Trophoblast cell (in vitro differentiated cells and primary cell): ENCODE data around the gene SVBP.

Source experiments
- DNase-seq, 2 donors: peaks; one replicate each; pipeline ENCODE4 v3.0.0-alpha.2; 2016
- H2AFZ ChIP-seq: 2 replicates; pipeline ENCODE4 v1.6.1; 2013; ENCODE audit warnings: low read length, moderate library complexity, mild to moderate bottlenecking; ENCODE audit not compliant: insufficient read depth, poor library complexity
- H2AK5ac ChIP-seq: 2 replicates; pipeline ENCODE4 v1.6.1; 2013; ENCODE audit warnings: mild to moderate bottlenecking, low read length
- H2BK120ac ChIP-seq: 2 replicates; pipeline ENCODE4 v1.6.1; 2013; ENCODE audit warnings: low read length, mild to moderate bottlenecking, moderate library complexity; ENCODE audit not compliant: insufficient read depth, poor library complexity
- H2BK12ac ChIP-seq: 2 replicates; pipeline ENCODE4 v1.6.1; 2013; ENCODE audit warnings: mild to moderate bottlenecking, low read length, moderate library complexity
- H2BK5ac ChIP-seq: 2 replicates; pipeline ENCODE4 v1.6.1; 2013; ENCODE audit warnings: low read length, low read depth, moderate library complexity, mild to moderate bottlenecking; ENCODE audit not compliant: poor library complexity
- H3K14ac ChIP-seq: 2 replicates; pipeline ENCODE4 v1.6.1; 2013; ENCODE audit warnings: mild to moderate bottlenecking, low read length
- H3K18ac ChIP-seq: 2 replicates; pipeline ENCODE4 v1.6.1; 2013; ENCODE audit warnings: mild to moderate bottlenecking, low read length
- H3K23ac ChIP-seq: 2 replicates; pipeline ENCODE4 v1.6.1; 2013; ENCODE audit warnings: low read length
- H3K27ac ChIP-seq: 2 replicates; pipeline ENCODE4 v1.5.1; 2013; ENCODE audit warnings: low read depth, mild to moderate bottlenecking, inconsistent platforms, low read length, moderate library complexity
- H3K27me3 ChIP-seq: 2 replicates; pipeline ENCODE4 v1.6.1; 2013; ENCODE audit warnings: inconsistent platforms, mild to moderate bottlenecking, low read length, moderate library complexity; ENCODE audit not compliant: insufficient read depth
- H3K36me3 ChIP-seq, 2 experiments: 1 replicate in 1 of 2; 2 replicates in 1 of 2; pipeline ENCODE4 v1.6.1; 2013; ENCODE audit warnings: low read length in 2 of 2, mild to moderate bottlenecking in 2 of 2, moderate library complexity in 1 of 2; ENCODE audit not compliant: insufficient read depth in 2 of 2, control insufficient read depth in 1 of 2
- H3K4ac ChIP-seq: 2 replicates; pipeline ENCODE4 v1.6.1; 2013; ENCODE audit warnings: low read depth, mild to moderate bottlenecking, low read length, moderate library complexity
- H3K4me1 ChIP-seq, 2 experiments: 1 replicate in 1 of 2; 2 replicates in 1 of 2; pipeline ENCODE4 v1.6.1; 2013; ENCODE audit warnings: low read length in 2 of 2, mild to moderate bottlenecking in 2 of 2, moderate library complexity in 1 of 2; ENCODE audit not compliant: insufficient read depth in 2 of 2, control insufficient read depth in 1 of 2
- H3K4me2 ChIP-seq: 2 replicates; pipeline ENCODE4 v1.6.1; 2013; ENCODE audit warnings: inconsistent platforms, mild to moderate bottlenecking, low read length, moderate library complexity
- H3K4me3 ChIP-seq: 2 replicates; pipeline ENCODE4 v1.5.1; 2013; ENCODE audit warnings: mild to moderate bottlenecking, low read depth, low read length, inconsistent platforms
- H3K79me1 ChIP-seq: one replicate; pipeline ENCODE4 v1.6.1; 2013; ENCODE audit warnings: low read length
- H3K79me2 ChIP-seq: 2 replicates; pipeline ENCODE4 v1.6.1; 2013; ENCODE audit warnings: low read length, mild to moderate bottlenecking; ENCODE audit not compliant: control insufficient read depth, insufficient read depth, poor library complexity
- H3K9ac ChIP-seq: 2 replicates; pipeline ENCODE4 v1.6.1; 2013; ENCODE audit warnings: mild to moderate bottlenecking, low read length
- H3K9me3 ChIP-seq: 2 replicates; pipeline ENCODE4 v1.6.1; 2013; ENCODE audit warnings: low read depth, mild to moderate bottlenecking, control low read depth, inconsistent platforms, low read length; ENCODE audit not compliant: insufficient read depth
- H4K12ac ChIP-seq: 2 replicates; pipeline ENCODE4 v1.6.1; 2013; ENCODE audit warnings: low read depth, mild to moderate bottlenecking, low read length, moderate library complexity
- H4K8ac ChIP-seq: 2 replicates; pipeline ENCODE4 v1.6.1; 2013; ENCODE audit warnings: low read depth, mild to moderate bottlenecking, low read length, moderate library complexity
- H4K91ac ChIP-seq: one replicate; pipeline ENCODE4 v1.6.1; 2013; ENCODE audit warnings: low read depth, mild to moderate bottlenecking, low read length, moderate library complexity
- WGBS: extraction: QIAGEN DNeasy Blood & Tissue Kit; methylation state at CpG from one replicate; pipeline ENCODE4 v1.1.7; 2013; ENCODE audit warnings: missing lambda C conversion rate; ENCODE audit not compliant: insufficient read length, insufficient coverage; ENCODE audit errors: extremely low coverage; 5-methylcytosine and 5-hydroxymethylcytosine counted together

The SVBP gene

DNA sequence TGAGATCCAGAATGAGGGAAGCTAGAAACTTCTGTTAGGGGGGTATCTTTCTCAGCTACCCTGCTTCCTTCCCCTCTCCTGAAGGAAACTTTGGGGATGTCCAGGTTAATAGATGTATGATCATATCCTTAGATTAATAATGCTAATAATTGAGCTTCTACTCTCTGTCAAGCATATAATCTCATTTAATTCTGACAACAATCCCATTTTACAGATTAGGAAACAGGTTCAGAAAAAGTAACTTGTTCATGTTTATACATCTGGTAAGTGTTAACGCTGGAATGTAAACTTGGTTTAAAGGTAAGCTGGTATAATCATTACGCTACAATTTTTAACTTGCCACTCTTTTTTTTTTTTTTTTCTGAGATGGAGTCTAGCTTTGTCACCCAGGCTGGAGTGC is 34.1 kb downstream of the SVBP start:
- Histone ChIP-seq H3K79me2 (no peaks in the 10 kb centered on the region), H3K27me3 (no peaks in the 10 kb centered on the region), H3K18ac (no peak overlapping the region), H3K79me1 (no peaks in the 10 kb centered on the region), H3K36me3 (peaks cover 4 to 9% of the 10 kb centered on the region in 2 experiments), H3K4ac (no peak overlapping the region), H3K23ac (no peak overlapping the region), H2BK120ac (no peak overlapping the region), H2AFZ (no peak overlapping the region), H3K14ac (no peak overlapping the region), H3K9me3 (peaks cover 2% of the 10 kb centered on the region), H3K27ac (no peak overlapping the region), H3K4me1 (no peaks in the 10 kb centered on the region), H3K4me2 (no peak overlapping the region), H2BK12ac (no peak overlapping the region), H4K12ac (no peak overlapping the region), H4K91ac (no peak overlapping the region), H4K8ac (no peak overlapping the region), H3K4me3 (no peak overlapping the region), H3K9ac (no peak overlapping the region), H2BK5ac (no peak overlapping the region), H2AK5ac (no peak overlapping the region)
- whole genome bisulfite sequencing = no CpG with 5 or more reads among the region's 2 CpGs
- no peak for DNase-seq

GRCh38 chr1:42780176-42780575 is 37.0 kb downstream of the SVBP start:
- H2AFZ ChIP-seq = no peak overlapping the region
- H3K4me2 ChIP-seq = no peak overlapping the region
- H3K23ac ChIP-seq = no peak overlapping the region
- no CpG with 5 or more reads among the region's 1 CpG for WGBS
- no peak overlapping the region for H2BK120ac ChIP-seq
- no peak overlapping the region for H3K4ac ChIP-seq
- H2AK5ac ChIP-seq = no peak overlapping the region
- H3K79me2 ChIP-seq = no peaks in the 10 kb centered on the region
- H2BK12ac ChIP-seq = no peak overlapping the region
- no peak overlapping the region for H4K12ac ChIP-seq
- no peak overlapping the region for H2BK5ac ChIP-seq
- H3K4me3 ChIP-seq = no peak overlapping the region
- peaks cover 2% of the 10 kb centered on the region for H3K9me3 ChIP-seq
- no peak overlapping the region for H3K14ac ChIP-seq
- no peak overlapping the region for H3K9ac ChIP-seq
- no peak overlapping the region for H3K18ac ChIP-seq
- H3K36me3 ChIP-seq = peaks cover 7 to 28% of the 10 kb centered on the region in 2 experiments
- H3K27ac ChIP-seq = no peak overlapping the region
- H3K79me1 ChIP-seq = no peaks in the 10 kb centered on the region
- DNase-seq = no peak
- no peaks in the 10 kb centered on the region for H3K4me1 ChIP-seq
- no peak overlapping the region for H4K8ac ChIP-seq
- no peak overlapping the region for H4K91ac ChIP-seq
- H3K27me3 ChIP-seq = no peaks in the 10 kb centered on the region

GRCh38 chr1:42779725-42780124 is 37.5 kb downstream of the SVBP start:
- no peak overlapping the region for H2BK120ac ChIP-seq
- no peaks in the 10 kb centered on the region for H3K79me2 ChIP-seq
- H4K8ac ChIP-seq = no peak overlapping the region
- H3K9ac ChIP-seq = no peak overlapping the region
- H4K91ac ChIP-seq = no peak overlapping the region
- H2BK5ac ChIP-seq = no peak overlapping the region
- H3K79me1 ChIP-seq = no peaks in the 10 kb centered on the region
- H2AFZ ChIP-seq = no peak overlapping the region
- no peak for DNase-seq
- no peak overlapping the region for H2AK5ac ChIP-seq
- no peak overlapping the region for H3K23ac ChIP-seq
- H3K4me2 ChIP-seq = no peak overlapping the region
- H3K4ac ChIP-seq = no peak overlapping the region
- H3K27me3 ChIP-seq = no peaks in the 10 kb centered on the region
- H3K18ac ChIP-seq = no peak overlapping the region
- peaks cover 9 to 31% of the 10 kb centered on the region in 2 experiments for H3K36me3 ChIP-seq
- H4K12ac ChIP-seq = no peak overlapping the region
- no peak overlapping the region for H3K14ac ChIP-seq
- H2BK12ac ChIP-seq = no peak overlapping the region
- H3K4me3 ChIP-seq = no peak overlapping the region
- WGBS = no CpG with 5 or more reads among the region's 2 CpGs
- H3K27ac ChIP-seq = no peak overlapping the region
- no peaks in the 10 kb centered on the region for H3K4me1 ChIP-seq
- peaks cover 2% of the 10 kb centered on the region for H3K9me3 ChIP-seq

DNA sequence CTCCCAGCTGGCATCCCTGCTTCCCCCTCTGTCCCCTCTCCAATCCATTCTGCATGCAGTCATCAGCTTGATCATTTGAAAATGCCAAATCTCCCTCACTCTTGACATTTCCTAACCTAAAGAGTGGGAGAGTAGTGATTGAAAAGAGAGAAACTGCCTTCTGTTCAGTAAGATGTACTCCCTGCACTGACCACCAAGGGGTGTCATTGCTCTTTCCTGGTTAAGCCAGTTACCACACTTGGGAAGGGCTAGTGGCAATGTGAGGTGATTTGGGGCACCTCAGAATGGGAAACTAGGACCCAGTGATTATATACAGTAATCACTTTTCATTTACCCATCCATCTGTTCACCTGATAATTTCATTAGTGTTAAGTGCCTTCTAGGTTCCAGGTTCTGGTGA is 39.3 kb downstream of the SVBP start:
- Histone ChIP-seq H2BK120ac (no peak overlapping the region), H3K9me3 (no peaks in the 10 kb centered on the region), H3K9ac (no peak overlapping the region), H3K14ac (no peak overlapping the region), H4K12ac (no peak overlapping the region), H3K79me2 (no peaks in the 10 kb centered on the region), H4K91ac (no peak overlapping the region), H3K18ac (no peak overlapping the region), H4K8ac (no peak overlapping the region), H3K27me3 (no peaks in the 10 kb centered on the region), H2BK5ac (no peak overlapping the region), H3K4ac (no peak overlapping the region), H2AFZ (no peak overlapping the region), H3K4me3 (no peak overlapping the region), H3K79me1 (no peaks in the 10 kb centered on the region), H3K23ac (no peak overlapping the region), H2AK5ac (no peak overlapping the region), H3K27ac (no peak overlapping the region), H3K4me1 (no peaks in the 10 kb centered on the region), H2BK12ac (no peak overlapping the region), H3K4me2 (no peak overlapping the region), H3K36me3 (peaks cover 13 to 34% of the 10 kb centered on the region in 2 experiments)
- DNase-seq = peak in 1 of 2 donors; percentile 51
